NCI-H82 treated with DMSO at 0.1 percent for 48 hours (cell line): ENCODE measurements around the gene BAZ2A.

Experiments used
- DNase-seq: peaks from one replicate; lab custom pipeline; 2025; ENCODE audit not compliant: unreplicated experiment; lab: John Stamatoyannopoulos, UW

Gene BAZ2A

GRCh38 chr12:56635806-56636674, 5.9 kb upstream of the BAZ2A start:
- DNase-seq: peak; percentile 69

GRCh38 chr12:56634837-56635791, 5.0 kb upstream of the BAZ2A start:
- DNase-seq: peak; percentile 83

GRCh38 chr12:56634242-56634836, 4.2 kb upstream of the BAZ2A start:
- peak; percentile 62 for DNase-seq

GRCh38 chr12:56633468-56634241, 3.5 kb upstream of the BAZ2A start:
- peak; percentile 76 for DNase-seq

- peak; percentile 76 for DNase-seq
Observed at GRCh38 chr12:56632701-56633467, 2.8 kb upstream of the BAZ2A start.

- peak; percentile 97 for DNase-seq
Observed at GRCh38 chr12:56631790-56632700, 1.9 kb upstream of the BAZ2A start.

- DNase-seq: no peak
Observed at GRCh38 chr12:56629459-56630179, 507 bp downstream of the BAZ2A start.

- no peak for DNase-seq
Observed at GRCh38 chr12:56628671-56629458, 1.3 kb downstream of the BAZ2A start.

GRCh38 chr12:56626701-56627100, 3.4 kb downstream of the BAZ2A start:
- no peak for DNase-seq

- DNase-seq: peak; percentile 24
Observed at GRCh38 chr12:56622535-56622934, 7.6 kb downstream of the BAZ2A start.

- no peak for DNase-seq
Observed at GRCh38 chr12:56616925-56617324, 13.2 kb downstream of the BAZ2A start.

GRCh38 chr12:56616244-56616643, 13.9 kb downstream of the BAZ2A start:
- DNase-seq: no peak

GRCh38 chr12:56614627-56615026, 15.5 kb downstream of the BAZ2A start:
- no peak for DNase-seq

GRCh38 chr12:56604355-56604754, 25.8 kb downstream of the BAZ2A start:
- DNase-seq: no peak

- DNase-seq: no peak
Observed at GRCh38 chr12:56602239-56602638, 27.9 kb downstream of the BAZ2A start.

- no peak for DNase-seq
Observed at GRCh38 chr12:56601503-56601902, 28.6 kb downstream of the BAZ2A start.

GRCh38 chr12:56600753-56601152, 29.4 kb downstream of the BAZ2A start:
- no peak for DNase-seq
